Thoracic aorta (tissue), 2 donors: Measurements from ENCODE around the gene MDP1. TPM values are rescaled to one million over a fixed set of nuclear protein-coding genes. Genes with fewer than 3 reads are reported as not detected.
"Not testable (repeated sequence)": the region's sequence is repeated elsewhere in the genome, so short reads cannot be mapped to it uniquely, and the experiment has no call there.

Experiments
- ATAC-seq: fragments of 150-250 bp; one replicate; pipeline ENCODE4 v1.8.0; 2017; ENCODE audit warnings: low read depth; ENCODE audit not compliant: insufficient number of reproducible peaks, low FRiP score
- DNase-seq: peaks from one replicate; pipeline ENCODE4 v3.0.0-alpha.2; 2020; ENCODE audit warnings: low spot score
- H3K27ac ChIP-seq, 2 donors: fragments of 200-600 bp; sonication (generic); 1 replicate in 1 of 2; 2 replicates in 1 of 2; pipeline ENCODE4 v1.5.1; 2016; ENCODE audit warnings: mild to moderate bottlenecking in 2 of 2, moderate library complexity in 2 of 2
- H3K27me3 ChIP-seq: fragments of 200-600 bp; sonication (generic); replicated peaks from 2 replicates; pipeline ENCODE4 v1.6.0; 2016; ENCODE audit warnings: mild to moderate bottlenecking; ENCODE audit not compliant: insufficient read depth
- H3K36me3 ChIP-seq: fragments of 200-600 bp; sonication (generic); one replicate; pipeline ENCODE4 v1.5.1; 2016
- H3K4me1 ChIP-seq, 2 donors: fragments of 200-600 bp; sonication (generic); 1 replicate in 1 of 2; 2 replicates in 1 of 2; pipeline versions ENCODE4 v1.5.1 to v1.6.0; 2016; ENCODE audit warnings: low read depth in 2 of 2, mild to moderate bottlenecking in 1 of 2; ENCODE audit not compliant: control insufficient read depth in 1 of 2
- H3K4me3 ChIP-seq: fragments of 200-600 bp; sonication (generic); 2 replicates; pipeline ENCODE4 v1.5.1; 2016; ENCODE audit warnings: mild to moderate bottlenecking
- H3K9me3 ChIP-seq: fragments of 200-600 bp; sonication (generic); 2 replicates; pipeline ENCODE4 v1.5.1; 2016
- CTCF ChIP-seq: fragments of 200-600 bp; sonication (generic); IDR thresholded peaks from one replicate; pipeline ENCODE4 v1.5.1; 2019; ENCODE audit warnings: antibody characterized with exemption
- total RNA-seq, 2 donors: library from RNA; depleted of rRNA; stranded (reverse); fragments of >200 nt; gene quantifications; one replicate each; pipeline versions ENCODE4 v1.1.0 to v1.2.3, GENCODE V29; 2016

MDP1 gene
- total RNA-seq, 2 donors from 2014 or later: 15.7 to 24.0 TPM

- ATAC-seq: no peak
- no peaks in the 10 kb centered on the region for H3K36me3 ChIP-seq
- TF ChIP-seq CTCF: no peak
- H3K9me3 ChIP-seq: no peaks in the 10 kb centered on the region
- H3K4me3 ChIP-seq: no peak overlapping the region
- no peaks in the 10 kb centered on the region for H3K4me1 ChIP-seq
- H3K27ac ChIP-seq: no peak overlapping the region
- DNase-seq: no peak
- no peaks in the 10 kb centered on the region for H3K27me3 ChIP-seq
These were observed 33.6 kb upstream of the MDP1 start for GRCh38 chr14:24249230-24250021.

- no peak for ATAC-seq
- Histone ChIP-seq H3K9me3 (no peaks in the 10 kb centered on the region), H3K36me3 (no peaks in the 10 kb centered on the region), H3K4me3 (no peak overlapping the region), H3K4me1 (peaks cover 0 to 8% of the 10 kb centered on the region in 2 donors), H3K27ac (no peak overlapping the region), H3K27me3 (no peaks in the 10 kb centered on the region)
- DNase-seq: no peak
- no peak for TF ChIP-seq CTCF
These were observed 31.6 kb upstream of the MDP1 start for GRCh38 chr14:24247422-24247821.

GRCh38 chr14:24246765-24247212 is 30.9 kb upstream of the MDP1 start:
- no peak for DNase-seq
- Histone ChIP-seq H3K27ac (no peak overlapping the region), H3K9me3 (no peaks in the 10 kb centered on the region), H3K36me3 (no peaks in the 10 kb centered on the region), H3K4me1 (peaks cover 0 to 8% of the 10 kb centered on the region in 2 donors), H3K4me3 (no peak overlapping the region), H3K27me3 (no peaks in the 10 kb centered on the region)
- no peak for TF ChIP-seq CTCF
- ATAC-seq: no peak

- H3K36me3 ChIP-seq, H3K27me3 ChIP-seq, H3K27ac ChIP-seq, H3K9me3 ChIP-seq, H3K4me3 ChIP-seq, ATAC-seq, DNase-seq: not testable (repeated sequence)
- H3K4me1 ChIP-seq: peaks cover 11 to 21% of the 10 kb centered on the region in 2 donors
These were observed 29.5 kb upstream of the MDP1 start for GRCh38 chr14:24245350-24245749.

GRCh38 chr14:24243336-24243836 is 27.5 kb upstream of the MDP1 start:
- TF ChIP-seq CTCF: no peak

More at GRCh38 chr14:24243336-24243836, 27.5 kb upstream of the MDP1 start:
- Histone ChIP-seq H3K27me3 (no peaks in the 10 kb centered on the region), H3K4me3 (peak overlapping the region; percentile 76), H3K9me3 (no peaks in the 10 kb centered on the region), H3K36me3 (peaks cover 20% of the 10 kb centered on the region), H3K4me1 (peaks cover 19 to 39% of the 10 kb centered on the region in 2 donors), H3K27ac (peak overlapping the region; percentile 92 to 98)
- no peak for DNase-seq
- ATAC-seq: no peak
